H1 (cell line): Measurements from ENCODE around the gene LONRF2. TPM values are rescaled to one million over a fixed set of nuclear protein-coding genes. Genes with fewer than 3 reads are reported as not detected.

Experiments
- CTCF ChIA-PET: fragments of 300-600 bp; sonication (Branson Sonifier 250); formaldehyde crosslinking; loops from one replicate; lab custom pipeline; 2021; ENCODE audit not compliant: partially characterized antibody; lab: Charles Lee
- POLR2A ChIA-PET: fragments of 300-600 bp; sonication (Branson Sonifier 250); formaldehyde crosslinking; loops from one replicate; lab custom pipeline; 2021; ENCODE audit warnings: inconsistent platforms; ENCODE audit not compliant: partially characterized antibody; lab: Charles Lee
- DNase-seq, 2 experiments: peaks; one replicate each; pipeline versions ENCODE4 v3.0.0 to v3.0.0-alpha.2; 2010 to 2022; ENCODE audit warnings: low spot score in 2 of 2, low read depth in 1 of 2, mixed read lengths in 1 of 2
- FAIRE-seq: peaks from 2 replicates; lab custom pipeline; 2011; peaks lifted over from hg19 to GRCh38; lab: Jason Lieb, UNC
- H2AFZ ChIP-seq: 2 replicates; pipeline ENCODE4 v1.8.1; 2012; ENCODE audit warnings: low read length, inconsistent platforms
- H2AK5ac ChIP-seq: 2 replicates; pipeline ENCODE4 v1.6.1; 2013; ENCODE audit warnings: low read depth, low read length
- H2BK120ac ChIP-seq: replicated peaks from 2 replicates; pipeline ENCODE3; 2013; ENCODE audit warnings: low read depth, low read length, inconsistent platforms
- H2BK12ac ChIP-seq: 2 replicates; pipeline ENCODE4 v1.6.1; 2013; ENCODE audit warnings: low read depth, low read length
- H2BK15ac ChIP-seq: 2 replicates; pipeline ENCODE4 v1.6.1; 2013; ENCODE audit warnings: low read length
- H2BK20ac ChIP-seq: 2 replicates; pipeline ENCODE4 v1.6.1; 2013; ENCODE audit warnings: low read length
- H2BK5ac ChIP-seq: 2 replicates; pipeline ENCODE4 v1.6.1; 2013; ENCODE audit warnings: low read depth, low read length
- H3K14ac ChIP-seq: 2 replicates; pipeline ENCODE4 v1.6.1; 2013; ENCODE audit warnings: inconsistent platforms; ENCODE audit not compliant: insufficient read length
- H3K18ac ChIP-seq: 2 replicates; pipeline ENCODE4 v1.6.1; 2013; ENCODE audit warnings: low read length; ENCODE audit errors: extremely low read depth
- H3K23ac ChIP-seq: 2 replicates; pipeline ENCODE4 v1.6.1; 2013; ENCODE audit warnings: inconsistent platforms; ENCODE audit not compliant: insufficient read length
- H3K23me2 ChIP-seq: 2 replicates; pipeline ENCODE4 v1.6.1; 2013; ENCODE audit warnings: low read depth, low read length
- H3K27ac ChIP-seq: 2 replicates; pipeline ENCODE4 v1.6.1; 2011; ENCODE audit warnings: low read depth, low read length, inconsistent platforms
- H3K27me3 ChIP-seq, 4 experiments: replicated peaks in 1 of 4; 1 replicate in 1 of 4; 2 replicates in 3 of 4; pipeline versions ENCODE4 v1.6.1 to v1.8.1; 2011 to 2013; ENCODE audit warnings: low read length in 3 of 4, mild to moderate bottlenecking in 3 of 4, inconsistent platforms in 2 of 4, mixed read lengths in 2 of 4, moderate library complexity in 1 of 4; ENCODE audit not compliant: control insufficient read depth in 3 of 4, insufficient read depth in 3 of 4; ENCODE audit errors: extremely low read depth in 1 of 4
- H3K36me3 ChIP-seq, 4 experiments: 2 replicates each; pipeline versions ENCODE4 v1.6.1 to v1.8.1; 2011 to 2013; ENCODE audit warnings: mild to moderate bottlenecking in 4 of 4, low read length in 3 of 4, moderate library complexity in 2 of 4, control low read depth in 1 of 4, inconsistent platforms in 1 of 4; ENCODE audit not compliant: insufficient read depth in 4 of 4, control insufficient read depth in 2 of 4
- H3K4ac ChIP-seq: replicated peaks from 2 replicates; pipeline ENCODE3; 2013; ENCODE audit warnings: low read length, low read depth, mixed read lengths, inconsistent platforms; ENCODE audit not compliant: insufficient read length
- H3K4me1 ChIP-seq, 4 experiments: replicated peaks in 1 of 4; 1 replicate in 1 of 4; 2 replicates in 3 of 4; pipeline versions ENCODE4 v1.6.1 to v1.8.1; 2011 to 2013; ENCODE audit warnings: low read length in 3 of 4, inconsistent platforms in 2 of 4, mixed read lengths in 1 of 4; ENCODE audit not compliant: insufficient read depth in 4 of 4, control insufficient read depth in 3 of 4
- H3K4me2 ChIP-seq, 2 experiments: 2 replicates each; pipeline versions ENCODE4 v1.6.1 to v1.8.1; 2011 to 2013; ENCODE audit warnings: low read depth in 2 of 2, low read length in 2 of 2, control low read depth in 1 of 2, inconsistent platforms in 1 of 2, mild to moderate bottlenecking in 1 of 2; ENCODE audit not compliant: insufficient read depth in 1 of 2
- H3K4me3 ChIP-seq, 4 experiments: fragments of 200-600, 300-600 bp in 1 of 4; sonication (generic), shearing (Covaris generic), sonication (Bioruptor Twin) in 1 of 4; 2 replicates each; pipeline versions ENCODE4 v1.5.1 to v1.8.1; 2011 to 2016; ENCODE audit warnings: low read length in 4 of 4, low read depth in 3 of 4, control low read depth in 2 of 4, inconsistent platforms in 2 of 4, mild to moderate bottlenecking in 2 of 4, mixed read lengths in 1 of 4, moderate library complexity in 1 of 4; ENCODE audit not compliant: insufficient read depth in 2 of 4; ENCODE audit errors: extremely low read depth in 1 of 4
- H3K56ac ChIP-seq: replicated peaks from 2 replicates; pipeline ENCODE3; 2013; ENCODE audit warnings: low read depth, mild to moderate bottlenecking, mixed read lengths, low read length, inconsistent platforms; ENCODE audit not compliant: insufficient read length
- H3K79me1 ChIP-seq: 2 replicates; pipeline ENCODE4 v1.6.1; 2013; ENCODE audit warnings: low read depth, low read length, control low read depth
- H3K79me2 ChIP-seq, 2 experiments: 2 replicates each; pipeline versions ENCODE4 v1.6.1 to v1.8.1; 2012 to 2013; ENCODE audit warnings: low read length in 2 of 2, mild to moderate bottlenecking in 2 of 2, inconsistent platforms in 1 of 2; ENCODE audit not compliant: insufficient read depth in 2 of 2, control insufficient read depth in 1 of 2
- H3K9ac ChIP-seq, 4 experiments: replicated peaks in 1 of 4; 1 replicate in 1 of 4; 2 replicates in 3 of 4; pipeline versions ENCODE4 v1.6.1 to v1.8.1; 2011 to 2013; ENCODE audit warnings: low read depth in 3 of 4, low read length in 3 of 4, control low read depth in 2 of 4, mild to moderate bottlenecking in 2 of 4, moderate library complexity in 2 of 4, inconsistent platforms in 1 of 4; ENCODE audit errors: extremely low read depth in 1 of 4
- H3K9me3 ChIP-seq, 2 experiments: 2 replicates each; pipeline versions ENCODE4 v1.6.1 to v1.8.1; 2012 to 2013; ENCODE audit warnings: mild to moderate bottlenecking in 2 of 2, moderate library complexity in 2 of 2, control low read depth in 1 of 2, inconsistent platforms in 1 of 2, low read depth in 1 of 2, low read length in 1 of 2, mixed read lengths in 1 of 2; ENCODE audit not compliant: insufficient read depth in 2 of 2
- H4K20me1 ChIP-seq, 2 experiments: replicated peaks in 1 of 2; 2 replicates each; pipeline versions ENCODE3 to v1.8.1; 2011 to 2013; ENCODE audit warnings: inconsistent platforms in 2 of 2, low read length in 2 of 2, mild to moderate bottlenecking in 1 of 2; ENCODE audit not compliant: insufficient read depth in 2 of 2, control insufficient read depth in 1 of 2
- H4K5ac ChIP-seq: 2 replicates; pipeline ENCODE4 v1.6.1; 2013; ENCODE audit warnings: low read length, low read depth, mixed read lengths, inconsistent platforms; ENCODE audit not compliant: insufficient read length
- H4K8ac ChIP-seq: 2 replicates; pipeline ENCODE4 v1.8.0; 2013; ENCODE audit warnings: mild to moderate bottlenecking, moderate library complexity, low read length, inconsistent platforms; ENCODE audit not compliant: insufficient read depth; ENCODE audit errors: extremely low read depth
- H4K91ac ChIP-seq: replicated peaks from 2 replicates; pipeline ENCODE3; 2013; ENCODE audit warnings: low read length, mixed read lengths, inconsistent platforms; ENCODE audit not compliant: insufficient read length
- EP300 ChIP-seq, 2 experiments: IDR thresholded peaks; 1 replicate in 1 of 2; 2 replicates in 1 of 2; pipeline ENCODE4 v1.6.1; 2011 to 2012; ENCODE audit warnings: low read depth in 2 of 2, low read length in 2 of 2, mild to moderate bottlenecking in 2 of 2, borderline replicate concordance in 1 of 2, inconsistent platforms in 1 of 2, moderate library complexity in 1 of 2
- KDM4A ChIP-seq: IDR thresholded peaks from one replicate; pipeline ENCODE4 v1.7.1; 2012; ENCODE audit warnings: low read depth, mild to moderate bottlenecking, moderate library complexity, low read length, inconsistent platforms; ENCODE audit not compliant: severe bottlenecking
- RBBP5 ChIP-seq: IDR thresholded peaks from 2 replicates; pipeline ENCODE4 v1.7.1; 2012; ENCODE audit warnings: low read depth, mild to moderate bottlenecking, inconsistent platforms, low read length, moderate library complexity, borderline replicate concordance
- SIN3A ChIP-seq, 2 experiments: IDR thresholded peaks in 1 of 2; conservative IDR thresholded peaks in 1 of 2; 2 replicates each; pipeline ENCODE4 v1.6.1; 2011 to 2012; ENCODE audit warnings: low read length in 2 of 2, improper control_type of control experiment in 1 of 2, low read depth in 1 of 2, mild to moderate bottlenecking in 1 of 2
- SP1 ChIP-seq: IDR thresholded peaks from 2 replicates; pipeline ENCODE4 v1.6.1; 2011; ENCODE audit warnings: low read depth, low read length
- WGBS, 2 experiments: shearing (Covaris generic) in 1 of 2; methylation state at CpG; one replicate each; pipeline versions ENCODE4 v1.1.6 to v1.1.7; 2013 to 2015; ENCODE audit warnings: low lambda C conversion rate in 2 of 2, mixed read lengths in 2 of 2, inconsistent platforms in 1 of 2, low coverage in 1 of 2, missing lambda C conversion rate in 1 of 2; ENCODE audit not compliant: insufficient replicate concordance in 2 of 2, insufficient coverage in 1 of 2, insufficient read length in 1 of 2; ENCODE audit errors: extremely low coverage in 1 of 2, missing lambda C conversion rate in 1 of 2; 5-methylcytosine and 5-hydroxymethylcytosine counted together
- polyA plus RNA-seq, 7 experiments: library from polyadenylated mRNA; depleted of rRNA in 3 of 7; stranded (reverse) in 5 of 7; unstranded in 2 of 7; fragments of >200 nt in 5 of 7; fragments of 200-250 nt in 2 of 7; gene quantifications; 1 replicate in 5 of 7; 2 replicates in 1 of 7; 4 replicates in 1 of 7; pipeline versions ENCODE4 v1.2.1 to v1.2.3, GENCODE V29; 2011 to 2013; ENCODE audit warnings: missing spikeins in 2 of 7, mixed read lengths in 2 of 7
- total RNA-seq: library from RNA; stranded (reverse); fragmentation: NEBNext Ultra II Directional; extraction: Animal tissue kit (Norgen Biotek cat#: 25700); gene quantifications from 2 replicates; pipeline ENCODE4 v1.2.1, GENCODE V29; 2021

Gene LONRF2
- total and polyA plus RNA-seq, 2 of the 8 experiments (the other 6 are each of a cell fraction or from before 2014, with no cell fraction given): 0.24 to 0.74 TPM

- Histone ChIP-seq H2BK120ac (no peak overlapping the region), H3K14ac (no peak overlapping the region), H3K18ac (no peak overlapping the region), H2AK5ac (no peak overlapping the region), H3K9ac (no peak overlapping the region), H2BK15ac (no peak overlapping the region), H3K4me3 (no peak overlapping the region), H4K91ac (peak overlapping the region; percentile 41), H4K20me1 (no peaks in the 10 kb centered on the region), H2AFZ (peak overlapping the region; percentile 82; the same call in 1 of the 2 replicates), H3K23me2 (no peaks in the 10 kb centered on the region), H2BK20ac (no peak overlapping the region), H2BK5ac (peak overlapping the region; percentile 20; the same call in 1 of the 2 replicates), H4K5ac (no peak overlapping the region), H3K79me1 (no peaks in the 10 kb centered on the region), H3K4me2 (no peak overlapping the region; a peak in 1 of 4 replicates), H3K27me3 (no peaks in the 10 kb centered on the region), H3K27ac (no peak overlapping the region), H3K56ac (no peak overlapping the region), H3K4ac (no peak overlapping the region), H3K36me3 (no peaks in the 10 kb centered on the region; a peak in 1 of 8 replicates), H3K9me3 (no peaks in the 10 kb centered on the region), H3K23ac (no peak overlapping the region), H3K4me1 (peaks cover 0 to 21% (median 8%) of the 10 kb centered on the region in 4 experiments; a peak in 5 of 7 replicates), H3K79me2 (no peaks in the 10 kb centered on the region), H2BK12ac (peak overlapping the region; percentile 44; the same call in 1 of the 2 replicates), H4K8ac (no peak overlapping the region)
- ChIA-PET CTCF (interaction anchor here (1.1 to 5.2 kb wide), 5 partner anchors 19 to 40 kb away, joined by 3 to 41 read pairs (median 5); no protein-coding TSS in a partner anchor), POLR2A (no interaction called here)
- TF ChIP-seq EP300 (IDR thresholded peaks at IDR 0.05; ENCODE audit: borderline replicate concordance in 1 of 2, low read depth in 2 of 2, low read length in 2 of 2) (no peak), SIN3A (conservative IDR thresholded peaks at IDR 0.05 in 1 of 2, IDR thresholded peaks at IDR 0.05 in 1 of 2; ENCODE audit: low read depth in 1 of 2, low read length in 2 of 2) (no peak), KDM4A (no peak), SP1 (no peak), RBBP5 (no peak)
- WGBS, 2 experiments: 59% methylated on average over 6 of the region's 6 CpGs; no CpG with 5 or more reads in 1 of the 2 experiments
- no peak for FAIRE-seq
- no peak for DNase-seq
Observed at GRCh38 chr2:100285691-100286090, 36.6 kb downstream of the LONRF2 start.
